Glutamatergic neuron (in vitro differentiated cells): ENCODE measurements around the gene FBXO44. TPM values are rescaled to one million over a fixed set of nuclear protein-coding genes. Genes with fewer than 3 reads are reported as not detected.
"Not testable (repeated sequence)": the region's sequence is repeated elsewhere in the genome, so short reads cannot be mapped to it uniquely, and the experiment has no call there.

ENCODE experiments used
- DNase-seq: peaks from one replicate; pipeline ENCODE4 v3.0.0; 2022
- H3K27ac Mint-ChIP-seq: one replicate; pipeline ENCODE4 v1.8.0; 2020; ENCODE audit warnings: mild to moderate bottlenecking, mixed read lengths, inconsistent platforms; ENCODE audit not compliant: unreplicated experiment
- H3K27me3 Mint-ChIP-seq: one replicate; pipeline ENCODE4 v1.8.0; 2020; ENCODE audit warnings: mild to moderate bottlenecking, moderate library complexity, mixed read lengths, inconsistent platforms; ENCODE audit not compliant: unreplicated experiment
- H3K36me3 Mint-ChIP-seq: one replicate; pipeline ENCODE4 v1.8.0; 2020; ENCODE audit warnings: mild to moderate bottlenecking, mixed read lengths, inconsistent platforms; ENCODE audit not compliant: unreplicated experiment
- H3K4me1 Mint-ChIP-seq: one replicate; pipeline ENCODE4 v1.8.0; 2020; ENCODE audit warnings: mild to moderate bottlenecking, low read depth, mixed read lengths, inconsistent platforms; ENCODE audit not compliant: unreplicated experiment
- H3K4me3 Mint-ChIP-seq: one replicate; pipeline ENCODE4 v1.8.0; 2020; ENCODE audit warnings: mild to moderate bottlenecking, mixed read lengths, inconsistent platforms; ENCODE audit not compliant: unreplicated experiment
- H3K9me3 Mint-ChIP-seq: one replicate; pipeline ENCODE4 v1.8.0; 2020; ENCODE audit warnings: mild to moderate bottlenecking, moderate library complexity, mixed read lengths, inconsistent platforms; ENCODE audit not compliant: unreplicated experiment
- CTCF ChIP-seq: fragments of 200-600 bp; sonication (generic); IDR thresholded peaks from one replicate; pipeline ENCODE4 v1.5.0; 2021; ENCODE audit not compliant: partially characterized antibody, unreplicated experiment
- total RNA-seq: library from RNA; stranded (reverse); fragmentation: NEBNext Ultra II Directional; extraction: Animal tissue kit (Norgen Biotek cat#: 25700); gene quantifications from one replicate; pipeline ENCODE4 v1.2.1, GENCODE V29; 2021; ENCODE audit not compliant: unreplicated experiment

FBXO44 gene
- total RNA-seq, 1 donor from 2014 or later = 51.7 TPM

GRCh38 chr1:11642418-11643017 lies 12.2 kb upstream of the FBXO44 start:
- not testable (repeated sequence) for H3K36me3 Mint-ChIP-seq

GRCh38 chr1:11643782-11644181 lies 10.9 kb upstream of the FBXO44 start:
- H3K27me3 Mint-ChIP-seq = peaks cover 3% of the 10 kb centered on the region
- H3K4me3 Mint-ChIP-seq = no peak overlapping the region
- H3K4me1 Mint-ChIP-seq = peaks cover 3% of the 10 kb centered on the region
- peaks cover 4% of the 10 kb centered on the region for H3K9me3 Mint-ChIP-seq
- no peaks in the 10 kb centered on the region for H3K36me3 Mint-ChIP-seq
- DNase-seq = no peak
- no peak for TF ChIP-seq CTCF
- H3K27ac Mint-ChIP-seq = no peak overlapping the region

More at GRCh38 chr1:11642418-11643017, 12.2 kb upstream of the FBXO44 start:
- not testable (repeated sequence) for H3K27me3 Mint-ChIP-seq, H3K27ac Mint-ChIP-seq, H3K4me1 Mint-ChIP-seq, H3K9me3 Mint-ChIP-seq, H3K4me3 Mint-ChIP-seq
- peak; percentile 93 for TF ChIP-seq CTCF
- DNase-seq = peak; percentile 79

- Mint-ChIP-seq H3K4me3 (no peak overlapping the region), H3K27me3 (peaks cover 3% of the 10 kb centered on the region), H3K9me3 (peaks cover 4% of the 10 kb centered on the region), H3K36me3 (no peaks in the 10 kb centered on the region), H3K4me1 (peaks cover 3% of the 10 kb centered on the region), H3K27ac (no peak overlapping the region)
- no peak for TF ChIP-seq CTCF
- DNase-seq = no peak
These were observed 9.4 kb upstream of the FBXO44 start for GRCh38 chr1:11645270-11645669.

GRCh38 chr1:11645670-11646265 lies 8.9 kb upstream of the FBXO44 start:
- no peak overlapping the region for H3K4me3 Mint-ChIP-seq
- H3K9me3 Mint-ChIP-seq = peaks cover 4% of the 10 kb centered on the region
- no peaks in the 10 kb centered on the region for H3K36me3 Mint-ChIP-seq
- peaks cover 5% of the 10 kb centered on the region for H3K4me1 Mint-ChIP-seq
- H3K27me3 Mint-ChIP-seq = peaks cover 5% of the 10 kb centered on the region
- TF ChIP-seq CTCF = peak; percentile 85
- DNase-seq = peak; percentile 92
- no peak overlapping the region for H3K27ac Mint-ChIP-seq

GRCh38 chr1:11646317-11646716 lies 8.4 kb upstream of the FBXO44 start:
- Mint-ChIP-seq H3K4me3 (no peak overlapping the region), H3K36me3 (no peaks in the 10 kb centered on the region), H3K4me1 (peaks cover 9% of the 10 kb centered on the region), H3K27ac (no peak overlapping the region), H3K27me3 (peaks cover 8% of the 10 kb centered on the region), H3K9me3 (peaks cover 7% of the 10 kb centered on the region)
- TF ChIP-seq CTCF = no peak
- no peak for DNase-seq
